Fibroblast of lung (primary cell): ENCODE measurements around the gene GPC6.

Source experiments
- EZH2 ChIP-seq: IDR thresholded peaks from 2 replicates; pipeline ENCODE4 v1.5.1; 2012; ENCODE audit warnings: low read length, control low read depth, mild to moderate bottlenecking; ENCODE audit errors: missing control alignments
- TF ChIP-seq, protein P1 (sequence below), 2 donors: IDR thresholded peaks in 1 of 2; conservative IDR thresholded peaks in 1 of 2; 1 replicate in 1 of 2; 2 replicates in 1 of 2; pipeline ENCODE4 v1.5.1; 2011 to 2012; ENCODE audit warnings: low read length in 2 of 2, control low read depth in 1 of 2, inconsistent platforms in 1 of 2, low read depth in 1 of 2, mild to moderate bottlenecking in 1 of 2

DNA sequence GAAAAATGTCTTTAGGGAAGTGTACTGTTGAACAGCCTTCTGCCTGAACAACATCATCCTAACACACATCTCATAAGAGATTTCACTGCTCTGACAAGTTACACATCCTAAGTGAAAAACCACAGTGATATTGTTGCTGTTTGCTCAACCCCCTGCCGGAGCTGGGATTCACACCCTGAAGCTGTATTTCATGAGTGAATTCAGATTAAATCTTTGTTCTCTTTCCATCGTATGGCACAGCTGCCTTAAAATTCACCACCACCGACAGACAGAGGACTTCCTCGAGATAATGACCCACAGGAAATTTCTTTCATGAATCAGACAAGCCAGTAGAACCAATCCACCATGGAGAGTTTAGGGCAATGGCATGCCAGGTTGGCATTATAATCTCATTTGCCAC is 972.1 kb downstream of the GPC6 start:
- TF ChIP-seq, protein P1, sequence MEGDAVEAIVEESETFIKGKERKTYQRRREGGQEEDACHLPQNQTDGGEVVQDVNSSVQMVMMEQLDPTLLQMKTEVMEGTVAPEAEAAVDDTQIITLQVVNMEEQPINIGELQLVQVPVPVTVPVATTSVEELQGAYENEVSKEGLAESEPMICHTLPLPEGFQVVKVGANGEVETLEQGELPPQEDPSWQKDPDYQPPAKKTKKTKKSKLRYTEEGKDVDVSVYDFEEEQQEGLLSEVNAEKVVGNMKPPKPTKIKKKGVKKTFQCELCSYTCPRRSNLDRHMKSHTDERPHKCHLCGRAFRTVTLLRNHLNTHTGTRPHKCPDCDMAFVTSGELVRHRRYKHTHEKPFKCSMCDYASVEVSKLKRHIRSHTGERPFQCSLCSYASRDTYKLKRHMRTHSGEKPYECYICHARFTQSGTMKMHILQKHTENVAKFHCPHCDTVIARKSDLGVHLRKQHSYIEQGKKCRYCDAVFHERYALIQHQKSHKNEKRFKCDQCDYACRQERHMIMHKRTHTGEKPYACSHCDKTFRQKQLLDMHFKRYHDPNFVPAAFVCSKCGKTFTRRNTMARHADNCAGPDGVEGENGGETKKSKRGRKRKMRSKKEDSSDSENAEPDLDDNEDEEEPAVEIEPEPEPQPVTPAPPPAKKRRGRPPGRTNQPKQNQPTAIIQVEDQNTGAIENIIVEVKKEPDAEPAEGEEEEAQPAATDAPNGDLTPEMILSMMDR (conservative IDR thresholded peaks at IDR 0.05 in 1 of 2, IDR thresholded peaks at IDR 0.05 in 1 of 2; ENCODE audit: low read depth in 1 of 2, low read length in 2 of 2): no peak
- no peak for TF ChIP-seq EZH2
